Sigmoid colon (tissue), 7 donors: ENCODE results near the gene RHBDD3. TPM values are rescaled to one million over a fixed set of nuclear protein-coding genes. Genes with fewer than 3 reads are reported as not detected.
"Not testable (repeated sequence)": the region's sequence is repeated elsewhere in the genome, so short reads cannot be mapped to it uniquely, and the experiment has no call there.

ENCODE experiments used
- DNase-seq: peaks from one replicate; pipeline ENCODE4 v3.0.0-alpha.2; 2019
- H3K27ac ChIP-seq, 4 donors: fragments of 200-600 bp; sonication (generic); one replicate each; pipeline ENCODE4 v1.5.1; 2016 to 2019; ENCODE audit warnings: mild to moderate bottlenecking in 1 of 4
- H3K27me3 ChIP-seq, 3 donors: fragments of 200-600 bp; sonication (generic); one replicate each; pipeline ENCODE4 v1.5.1; 2019; ENCODE audit warnings: mild to moderate bottlenecking in 1 of 3
- H3K36me3 ChIP-seq, 4 donors: fragments of 200-600 bp; sonication (generic); one replicate each; pipeline ENCODE4 v1.5.1; 2016 to 2019
- H3K4me1 ChIP-seq, 4 donors: fragments of 200-600 bp; sonication (generic); one replicate each; pipeline ENCODE4 v1.5.1; 2017 to 2019
- H3K4me3 ChIP-seq, 4 donors: fragments of 200-600 bp; sonication (generic); one replicate each; pipeline ENCODE4 v1.5.1; 2017 to 2019; ENCODE audit warnings: mild to moderate bottlenecking in 2 of 4, moderate library complexity in 1 of 4
- H3K9me3 ChIP-seq, 4 donors: fragments of 200-600 bp in 3 of 4; sonication (generic) in 3 of 4; one replicate each; pipeline versions ENCODE4 v1.5.1 to v1.6.1; 2013 to 2019
- EP300 ChIP-seq, 4 donors: sonication (generic); formaldehyde crosslinking; IDR thresholded peaks; one replicate each; pipeline ENCODE4 v1.6.1; 2017; ENCODE audit warnings: antibody characterized with exemption in 4 of 4
- POLR2A ChIP-seq, 2 donors: fragments of 450-650 bp; IDR thresholded peaks; one replicate each; pipeline ENCODE4 v1.6.1; 2016; ENCODE audit warnings: antibody characterized with exemption in 2 of 2, mild to moderate bottlenecking in 2 of 2, moderate library complexity in 2 of 2
- POLR2AphosphoS5 ChIP-seq, 4 donors: sonication (generic); formaldehyde crosslinking; IDR thresholded peaks; one replicate each; pipeline ENCODE4 v1.6.1; 2017; ENCODE audit warnings: antibody characterized with exemption in 4 of 4
- WGBS, 2 donors: extraction: QIAGEN DNeasy Blood & Tissue Kit; methylation state at CpG; one replicate each; pipeline ENCODE4 v1.1.7; 2013; 5-methylcytosine and 5-hydroxymethylcytosine counted together
- intact Hi-C: fragments of 100-400 bp; cut with DNase I; formaldehyde crosslinking; loops from one replicate; pipeline ENCODE4 v1.15.1; 2023
- polyA plus RNA-seq, 3 donors: library from polyadenylated mRNA; stranded (reverse); fragments of 200-250 nt; gene quantifications; one replicate each; pipeline ENCODE4 v1.2.3, GENCODE V29; 2013
- total RNA-seq, 4 donors: library from RNA; depleted of rRNA; stranded (reverse); fragments of >200 nt; gene quantifications; one replicate each; pipeline ENCODE4 v1.1.0, GENCODE V29; 2016
- TF ChIP-seq, protein P1 (sequence below), 4 experiments: fragments of 450-650 bp in 3 of 4; fragments of 200-600 bp in 1 of 4; IDR thresholded peaks; one replicate each; pipeline ENCODE4 v1.5.1; 2016 to 2019; ENCODE audit warnings: antibody characterized with exemption in 4 of 4, mild to moderate bottlenecking in 3 of 4, moderate library complexity in 2 of 4
- donor health status: healthy with polysubstance abuse.
- donor health status: Bipolar disorder and iron deficiency.
- donor health status: healthy.

RHBDD3 gene
- total and polyA plus RNA-seq, 7 donors = 5.4 to 40.7 (median 16.4) TPM

- no peaks in the 10 kb centered on the region for H3K4me1 ChIP-seq
- DNase-seq = no peak
- TF ChIP-seq, protein P1, sequence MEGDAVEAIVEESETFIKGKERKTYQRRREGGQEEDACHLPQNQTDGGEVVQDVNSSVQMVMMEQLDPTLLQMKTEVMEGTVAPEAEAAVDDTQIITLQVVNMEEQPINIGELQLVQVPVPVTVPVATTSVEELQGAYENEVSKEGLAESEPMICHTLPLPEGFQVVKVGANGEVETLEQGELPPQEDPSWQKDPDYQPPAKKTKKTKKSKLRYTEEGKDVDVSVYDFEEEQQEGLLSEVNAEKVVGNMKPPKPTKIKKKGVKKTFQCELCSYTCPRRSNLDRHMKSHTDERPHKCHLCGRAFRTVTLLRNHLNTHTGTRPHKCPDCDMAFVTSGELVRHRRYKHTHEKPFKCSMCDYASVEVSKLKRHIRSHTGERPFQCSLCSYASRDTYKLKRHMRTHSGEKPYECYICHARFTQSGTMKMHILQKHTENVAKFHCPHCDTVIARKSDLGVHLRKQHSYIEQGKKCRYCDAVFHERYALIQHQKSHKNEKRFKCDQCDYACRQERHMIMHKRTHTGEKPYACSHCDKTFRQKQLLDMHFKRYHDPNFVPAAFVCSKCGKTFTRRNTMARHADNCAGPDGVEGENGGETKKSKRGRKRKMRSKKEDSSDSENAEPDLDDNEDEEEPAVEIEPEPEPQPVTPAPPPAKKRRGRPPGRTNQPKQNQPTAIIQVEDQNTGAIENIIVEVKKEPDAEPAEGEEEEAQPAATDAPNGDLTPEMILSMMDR (IDR thresholded peaks at IDR 0.05) = no peak
- no peak for TF ChIP-seq POLR2A (IDR thresholded peaks at IDR 0.05)
- no peak for TF ChIP-seq EP300 (IDR thresholded peaks at IDR 0.05)
- no peak for TF ChIP-seq POLR2AphosphoS5 (IDR thresholded peaks at IDR 0.05)
- no peaks in the 10 kb centered on the region for H3K9me3 ChIP-seq
- H3K27me3 ChIP-seq = no peaks in the 10 kb centered on the region
- H3K27ac ChIP-seq = no peak overlapping the region
- WGBS, 2 donors = 56 to 71% methylated on average over 4 of the region's 4 CpGs
- no peak overlapping the region for H3K4me3 ChIP-seq
- H3K36me3 ChIP-seq = no peaks in the 10 kb centered on the region
- intact Hi-C loops = no loop called here
Measured at GRCh38 chr22:29254286-29254660, 13.5 kb downstream of the RHBDD3 start.

DNA sequence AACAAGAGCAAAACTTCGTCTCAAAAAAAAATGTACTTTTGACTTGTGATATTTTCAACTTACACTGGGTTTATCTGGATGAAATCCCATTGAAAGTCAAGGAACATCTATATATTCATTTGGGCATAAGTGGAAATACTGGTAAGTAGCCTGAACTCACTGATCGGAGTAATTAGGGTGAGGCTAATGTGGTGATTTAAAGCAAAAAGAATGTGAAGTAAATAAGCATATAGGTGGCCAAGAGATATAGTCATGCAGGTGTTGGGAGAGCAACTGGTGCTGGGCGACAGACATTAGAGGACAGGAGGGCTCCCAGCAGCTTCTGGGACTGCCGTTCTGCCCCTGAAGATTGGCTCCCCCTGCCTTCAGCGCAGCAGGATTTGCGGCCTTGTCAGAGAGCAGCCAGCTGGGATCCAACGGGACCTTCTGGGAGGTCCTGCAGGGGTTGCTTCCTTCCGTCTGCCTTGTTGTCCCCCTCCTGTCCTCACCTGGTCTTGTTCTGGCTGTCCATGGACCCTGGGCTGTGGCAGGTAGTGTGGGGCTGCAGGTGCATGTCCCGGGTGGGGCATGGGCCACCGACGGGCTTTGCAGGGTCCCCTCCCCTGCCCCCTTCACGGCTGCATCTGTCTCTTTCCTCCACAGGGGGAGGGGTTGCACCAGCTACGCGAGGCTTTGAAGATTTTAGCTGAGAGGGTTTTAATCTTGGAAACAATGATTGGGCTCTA, 14.1 kb downstream of the RHBDD3 start:
- H3K36me3 ChIP-seq = no peaks in the 10 kb centered on the region
- DNase-seq = no peak
- no peaks in the 10 kb centered on the region for H3K9me3 ChIP-seq
- H3K27ac ChIP-seq = no peak overlapping the region
- H3K27me3 ChIP-seq = no peaks in the 10 kb centered on the region
- TF ChIP-seq, protein P1 (IDR thresholded peaks at IDR 0.05) = no peak
- no peaks in the 10 kb centered on the region for H3K4me1 ChIP-seq
- 81 to 83% methylated on average over 14 of the region's 14 CpGs for WGBS, 2 donors
- intact Hi-C loops = no loop called here
- H3K4me3 ChIP-seq = no peak overlapping the region

DNA sequence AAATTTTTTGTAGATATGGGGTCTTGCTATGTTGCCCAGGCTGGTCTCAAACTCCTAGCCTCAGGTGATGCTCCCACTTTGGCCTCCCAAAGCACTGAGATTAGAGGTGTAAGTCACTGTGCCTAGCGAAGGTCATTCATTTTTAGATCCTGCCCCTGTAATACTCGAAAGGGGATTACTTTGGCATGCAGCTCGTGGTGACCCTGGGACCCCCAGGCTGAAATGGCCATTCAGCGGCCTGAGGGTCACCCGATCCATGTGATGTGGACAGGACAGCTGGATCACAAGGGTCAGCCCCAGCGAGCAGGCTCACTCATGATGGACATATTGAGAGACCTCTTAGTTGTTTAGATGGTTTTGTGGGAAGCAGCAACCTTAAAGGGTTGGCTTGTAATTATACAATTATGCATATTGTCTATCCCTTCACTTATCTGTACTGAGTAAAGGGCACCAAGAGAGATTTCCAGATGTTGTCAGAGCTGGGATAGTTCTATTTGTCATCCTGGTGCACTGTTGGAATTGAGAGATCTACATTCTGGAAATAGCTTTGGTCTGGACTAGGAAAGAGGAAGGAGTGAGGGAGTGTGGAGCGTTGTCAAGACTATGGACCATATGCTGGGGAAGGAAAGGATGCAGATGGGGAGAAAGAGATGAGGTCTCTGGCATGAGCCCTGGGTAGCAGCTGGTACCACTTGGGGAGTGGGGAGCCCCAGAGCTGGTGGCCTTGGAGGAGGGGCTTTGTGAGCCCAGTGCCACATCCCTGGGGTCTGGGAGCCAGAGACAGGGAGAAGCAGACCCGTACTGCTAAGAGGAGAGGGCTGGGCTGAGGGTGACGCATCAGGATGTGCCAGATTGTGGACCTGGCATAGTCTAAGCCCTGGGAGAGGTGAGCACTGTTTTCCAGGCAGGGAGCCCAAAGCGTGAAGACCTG, 15.5 kb downstream of the RHBDD3 start:
- Histone ChIP-seq H3K27me3 (no peaks in the 10 kb centered on the region), H3K4me1 (no peaks in the 10 kb centered on the region), H3K9me3 (no peaks in the 10 kb centered on the region), H3K4me3 (no peak overlapping the region), H3K27ac (no peak overlapping the region), H3K36me3 (no peaks in the 10 kb centered on the region)
- intact Hi-C loops = no loop called here
- WGBS, 2 donors = 90 to 93% methylated on average over 10 of the region's 10 CpGs
- no peak for TF ChIP-seq POLR2A (IDR thresholded peaks at IDR 0.05)
- TF ChIP-seq EP300 (IDR thresholded peaks at IDR 0.05) = no peak
- TF ChIP-seq, protein P1 (IDR thresholded peaks at IDR 0.05) = no peak
- TF ChIP-seq POLR2AphosphoS5 (IDR thresholded peaks at IDR 0.05) = no peak
- DNase-seq = no peak

GRCh38 chr22:29251265-29251664, 16.5 kb downstream of the RHBDD3 start:
- Histone ChIP-seq H3K9me3 (no peaks in the 10 kb centered on the region), H3K4me3 (no peak overlapping the region), H3K36me3 (no peaks in the 10 kb centered on the region), H3K27me3 (no peaks in the 10 kb centered on the region), H3K27ac (no peak overlapping the region), H3K4me1 (no peaks in the 10 kb centered on the region)
- TF ChIP-seq, protein P1 (IDR thresholded peaks at IDR 0.05) = no peak
- no peak for TF ChIP-seq POLR2AphosphoS5 (IDR thresholded peaks at IDR 0.05)
- no peak for TF ChIP-seq POLR2A (IDR thresholded peaks at IDR 0.05)
- TF ChIP-seq EP300 (IDR thresholded peaks at IDR 0.05) = no peak
- intact Hi-C loops = no loop called here
- DNase-seq = no peak
- WGBS, 2 donors = 89 to 95% methylated on average over 5 of the region's 5 CpGs

DNA sequence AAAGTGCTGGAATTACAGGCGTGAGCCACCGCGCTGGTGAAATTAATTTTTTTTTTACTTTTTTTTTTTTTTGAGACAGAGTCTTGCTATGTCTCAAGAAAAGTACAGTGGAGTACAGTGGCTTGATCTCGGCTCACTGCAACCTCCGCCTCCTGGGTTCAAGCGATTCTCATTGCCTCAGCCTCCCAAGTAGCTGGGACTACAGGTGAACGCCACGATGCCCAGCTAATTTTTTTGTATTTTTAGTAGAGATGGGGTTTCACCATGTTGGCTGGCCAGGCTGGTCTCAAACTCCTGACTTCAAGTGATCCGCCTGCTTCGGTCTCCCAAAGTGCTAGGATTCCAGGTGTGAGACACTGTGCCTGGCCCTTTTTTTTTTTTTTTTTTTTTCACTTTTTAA, 19.9 kb downstream of the RHBDD3 start:
- H3K9me3 ChIP-seq, H3K4me3 ChIP-seq, H3K36me3 ChIP-seq, H3K27me3 ChIP-seq, H3K4me1 ChIP-seq, H3K27ac ChIP-seq, DNase-seq: not testable (repeated sequence)
- intact Hi-C loops = loop anchor here (5.0 to 10.0 kb wide), 2 partner anchors 96 to 173 kb away; partner anchors contain the start of gene KREMEN1
- 97% methylated on average over 10 of the region's 10 CpGs for WGBS, 2 donors
